Colonic mucosa (tissue), 4 donors: Measurements from ENCODE around the gene MYOCOS. TPM values are rescaled to one million over a fixed set of nuclear protein-coding genes. Genes with fewer than 3 reads are reported as not detected.
"Not testable (repeated sequence)": the region's sequence is repeated elsewhere in the genome, so short reads cannot be mapped to it uniquely, and the experiment has no call there.

Source experiments
- DNase-seq: peaks from one replicate; pipeline ENCODE4 v3.0.0-alpha.2; 2020
- H3K27ac ChIP-seq: fragments of 200-600 bp; one replicate; pipeline ENCODE4 v1.8.0; 2021
- H3K27me3 ChIP-seq: fragments of 200-600 bp; one replicate; pipeline ENCODE4 v1.8.0; 2021
- H3K36me3 ChIP-seq: fragments of 200-600 bp; one replicate; pipeline ENCODE4 v1.8.0; 2021
- H3K4me1 ChIP-seq: fragments of 200-600 bp; one replicate; pipeline ENCODE4 v1.8.0; 2021; ENCODE audit warnings: mild to moderate bottlenecking
- H3K4me3 ChIP-seq: fragments of 200-600 bp; one replicate; pipeline ENCODE4 v1.8.0; 2021
- H3K9ac ChIP-seq, 2 donors: one replicate each; pipeline ENCODE4 v1.7.0; 2013; ENCODE audit warnings: control low read depth in 2 of 2, low read depth in 2 of 2, low read length in 2 of 2
- H3K9me3 ChIP-seq: fragments of 200-600 bp; one replicate; pipeline ENCODE4 v1.8.0; 2021
- CTCF ChIP-seq: fragments of 200-600 bp; IDR thresholded peaks from one replicate; pipeline ENCODE4 v1.8.0; 2022; ENCODE audit warnings: antibody characterized with exemption, mild to moderate bottlenecking
- intact Hi-C: fragments of 100-400 bp; cut with DNase I; formaldehyde crosslinking; loops from one replicate; pipeline ENCODE4 v1.14.1; 2022
- total RNA-seq, 2 donors: library from RNA; stranded (reverse); fragmentation: NEBNext Ultra II Directional in 1 of 2; extraction: Animal tissue kit (Norgen Biotek cat#: 25700) in 1 of 2; gene quantifications; one replicate each; pipeline ENCODE4 v1.2.1, GENCODE V29; 2021
- donor health status: healthy.
- donor health status: DM: no; HTN: no; CAD: no.
- donor health status: DM: no; HTN: no; CAD: no.

MYOCOS gene
- total RNA-seq, 2 donors from 2014 or later, result not detected

- no peaks in the 10 kb centered on the region for H3K4me1 ChIP-seq
- no peaks in the 10 kb centered on the region for H3K36me3 ChIP-seq
- H3K27me3 ChIP-seq, result no peaks in the 10 kb centered on the region
- H3K4me3 ChIP-seq, result no peak overlapping the region
- H3K9me3 ChIP-seq, result no peaks in the 10 kb centered on the region
- no peak for TF ChIP-seq CTCF
- no peak overlapping the region for H3K9ac ChIP-seq
- no peak overlapping the region for H3K27ac ChIP-seq
- DNase-seq, result no peak
- intact Hi-C loops, result no loop called here
Measured at GRCh38 chr1:171654201-171654941, 32.3 kb downstream of the MYOCOS start.

- Histone ChIP-seq H3K27ac (peak overlapping the region; percentile 27), H3K36me3 (no peaks in the 10 kb centered on the region), H3K4me3 (no peak overlapping the region), H3K27me3 (no peaks in the 10 kb centered on the region), H3K9ac (peak overlapping the region; percentile 6 to 39), H3K9me3 (no peaks in the 10 kb centered on the region), H3K4me1 (no peaks in the 10 kb centered on the region)
- DNase-seq, result peak; percentile 70
- peak; percentile 47 for TF ChIP-seq CTCF
- intact Hi-C loops, result no loop called here
Measured at GRCh38 chr1:171654942-171655745, 33.1 kb downstream of the MYOCOS start.

- DNase-seq, result no peak
- H3K27me3 ChIP-seq, result no peaks in the 10 kb centered on the region
- no peak overlapping the region for H3K9ac ChIP-seq
- intact Hi-C loops, result no loop called here
- no peak for TF ChIP-seq CTCF
- peak overlapping the region; percentile 27 for H3K27ac ChIP-seq
- H3K4me3 ChIP-seq, result no peak overlapping the region
- no peaks in the 10 kb centered on the region for H3K36me3 ChIP-seq
- H3K9me3 ChIP-seq, result no peaks in the 10 kb centered on the region
- H3K4me1 ChIP-seq, result no peaks in the 10 kb centered on the region
Measured at GRCh38 chr1:171655746-171656116, 33.7 kb downstream of the MYOCOS start.

- H3K27me3 ChIP-seq, H3K9me3 ChIP-seq, H3K36me3 ChIP-seq, H3K9ac ChIP-seq, H3K4me1 ChIP-seq, H3K27ac ChIP-seq, H3K4me3 ChIP-seq, intact Hi-C loops: not testable (repeated sequence)
- peak; percentile 31 for DNase-seq
Measured at GRCh38 chr1:171656206-171656605, 34.2 kb downstream of the MYOCOS start.

GRCh38 chr1:171661076-171661650 is 39.1 kb downstream of the MYOCOS start:
- Histone ChIP-seq H3K27ac (no peak overlapping the region), H3K4me3 (no peak overlapping the region)

More at GRCh38 chr1:171661076-171661650, 39.1 kb downstream of the MYOCOS start:
- TF ChIP-seq CTCF, result no peak
- H3K27me3 ChIP-seq, result no peaks in the 10 kb centered on the region
- H3K36me3 ChIP-seq, result no peaks in the 10 kb centered on the region
- no peak for DNase-seq
- H3K4me1 ChIP-seq, result no peaks in the 10 kb centered on the region
- H3K9me3 ChIP-seq, result no peaks in the 10 kb centered on the region
- intact Hi-C loops, result no loop called here
- H3K9ac ChIP-seq, result no peak overlapping the region
